Measurements from ENCODE around the gene VWA2.

DNA sequence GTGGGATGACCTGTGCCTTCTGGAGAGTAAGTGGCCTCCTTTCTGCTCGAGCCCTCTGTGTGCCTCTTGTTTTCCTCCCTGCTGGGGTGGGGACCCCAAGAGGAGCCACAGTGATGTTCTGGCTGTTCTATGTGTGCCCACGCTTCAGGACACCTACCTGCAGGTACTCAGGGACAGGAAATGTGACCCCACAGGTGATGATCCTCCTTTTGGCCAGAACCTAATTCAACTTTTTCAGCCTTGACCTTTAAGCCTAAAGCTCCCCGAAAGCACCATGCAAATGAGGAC is 70.3 kb downstream of the VWA2 start:
- TF ChIP-seq HDAC2 (IDR thresholded peaks at IDR 0.05), result no peak
- TF ChIP-seq ZSCAN20 (CRISPR knock-in tag; IDR thresholded peaks at IDR 0.05), result no peak
- no peak for TF ChIP-seq MAZ (IDR thresholded peaks at IDR 0.05; ENCODE audit: borderline replicate concordance, low read depth, low read length)
- TF ChIP-seq RARB (CRISPR knock-in tag; IDR thresholded peaks at IDR 0.05), result no peak
- TF ChIP-seq, protein P1, sequence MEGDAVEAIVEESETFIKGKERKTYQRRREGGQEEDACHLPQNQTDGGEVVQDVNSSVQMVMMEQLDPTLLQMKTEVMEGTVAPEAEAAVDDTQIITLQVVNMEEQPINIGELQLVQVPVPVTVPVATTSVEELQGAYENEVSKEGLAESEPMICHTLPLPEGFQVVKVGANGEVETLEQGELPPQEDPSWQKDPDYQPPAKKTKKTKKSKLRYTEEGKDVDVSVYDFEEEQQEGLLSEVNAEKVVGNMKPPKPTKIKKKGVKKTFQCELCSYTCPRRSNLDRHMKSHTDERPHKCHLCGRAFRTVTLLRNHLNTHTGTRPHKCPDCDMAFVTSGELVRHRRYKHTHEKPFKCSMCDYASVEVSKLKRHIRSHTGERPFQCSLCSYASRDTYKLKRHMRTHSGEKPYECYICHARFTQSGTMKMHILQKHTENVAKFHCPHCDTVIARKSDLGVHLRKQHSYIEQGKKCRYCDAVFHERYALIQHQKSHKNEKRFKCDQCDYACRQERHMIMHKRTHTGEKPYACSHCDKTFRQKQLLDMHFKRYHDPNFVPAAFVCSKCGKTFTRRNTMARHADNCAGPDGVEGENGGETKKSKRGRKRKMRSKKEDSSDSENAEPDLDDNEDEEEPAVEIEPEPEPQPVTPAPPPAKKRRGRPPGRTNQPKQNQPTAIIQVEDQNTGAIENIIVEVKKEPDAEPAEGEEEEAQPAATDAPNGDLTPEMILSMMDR (IDR thresholded peaks at IDR 0.05), result no peak

Measured in A549 (cell line).